Stimulated activated CD4-positive, alpha-beta T cell treated with anti-CD3 and anti-CD28 coated beads, Interleukin-4, amount 100 ng/mL, for 4 hours (primary cell): ENCODE data around the gene GAS5.
"Not testable (repeated sequence)": the region's sequence is repeated elsewhere in the genome, so short reads cannot be mapped to it uniquely, and the experiment has no call there.

Source experiments
- DNase-seq, 2 experiments: peaks; one replicate each; pipeline ENCODE4 v3.0.0-alpha.2; 2020

GAS5 gene

GRCh38 chr1:173868266-173869020, 654 bp upstream of the GAS5 start, which contains the start of gene ZBTB37:
TSS of gene ZBTB37 (plus strand) at chr1:173868380. CDS start at chr1:173870226, 1,846 bp downstream.
- DNase-seq, result peak; percentile 92 to 95

GRCh38 chr1:173867141-173867752, 542 bp downstream of the GAS5 start:
- no peak for DNase-seq

- no peak for DNase-seq
Measured at GRCh38 chr1:173866413-173867115, 1.2 kb downstream of the GAS5 start.

GRCh38 chr1:173865468-173866164, 2.2 kb downstream of the GAS5 start:
- no peak for DNase-seq

- no peak for DNase-seq
Measured at GRCh38 chr1:173864179-173864867, 3.5 kb downstream of the GAS5 start.

- no peak for DNase-seq
Measured at GRCh38 chr1:173863224-173864161, 4.3 kb downstream of the GAS5 start.

- no peak for DNase-seq
Measured at GRCh38 chr1:173862769-173863223, 5.0 kb downstream of the GAS5 start.

GRCh38 chr1:173862146-173862768, 5.5 kb downstream of the GAS5 start:
- DNase-seq, result peak in 1 of 2 experiments; percentile 40

GRCh38 chr1:173861731-173862145, 6.1 kb downstream of the GAS5 start:
- DNase-seq, result peak in 1 of 2 experiments; percentile 31

- DNase-seq, result no peak
Measured at GRCh38 chr1:173860065-173860464, 7.7 kb downstream of the GAS5 start.

GRCh38 chr1:173859547-173859946, 8.2 kb downstream of the GAS5 start:
- not testable (repeated sequence) for DNase-seq

GRCh38 chr1:173857363-173857917, 10.3 kb downstream of the GAS5 start:
- no peak for DNase-seq

GRCh38 chr1:173856903-173857302, 10.9 kb downstream of the GAS5 start:
- no peak for DNase-seq

- no peak for DNase-seq
Measured at GRCh38 chr1:173856014-173856413, 11.8 kb downstream of the GAS5 start.

GRCh38 chr1:173853074-173853473, 14.7 kb downstream of the GAS5 start:
- no peak for DNase-seq

- no peak for DNase-seq
Measured at GRCh38 chr1:173852105-173852504, 15.7 kb downstream of the GAS5 start.

- DNase-seq, result no peak
Measured at GRCh38 chr1:173832748-173833147, 35.0 kb downstream of the GAS5 start.

GRCh38 chr1:173827611-173828010, 40.2 kb downstream of the GAS5 start:
- no peak for DNase-seq

GRCh38 chr1:173824315-173825081, 43.3 kb downstream of the GAS5 start, which contains the start of the genes CENPL and DARS2:
TSS of gene CENPL (minus strand) at chr1:173824883. CDS start at chr1:173811299, 13,584 bp downstream.
TSS of gene DARS2 (plus strand) at chr1:173824673. CDS start at chr1:173825230, 557 bp downstream.
- peak; percentile 79 to 91 for DNase-seq
